ENCODE results near the gene CFAP70.
"Not testable (repeated sequence)": the region's sequence is repeated elsewhere in the genome, so short reads cannot be mapped to it uniquely, and the experiment has no call there.

The CFAP70 gene

GRCh38 chr10:73357166-73357565 lies 1.5 kb downstream of the CFAP70 start:
- TF ChIP-seq CTCF (IDR thresholded peaks at IDR 0.05; ENCODE audit: control insufficient read depth, insufficient read depth, low read depth, low read length, missing control alignments): no peak

GRCh38 chr10:73344269-73344668 lies 14.4 kb downstream of the CFAP70 start:
- H3K4me3 ChIP-seq (ENCODE audit: control insufficient read depth, low read depth, low read length): no peak overlapping the region
- DNase-seq (ENCODE audit: low read depth): no peak
- no peak for TF ChIP-seq CTCF (IDR thresholded peaks at IDR 0.05; ENCODE audit: control insufficient read depth, insufficient read depth, low read depth, low read length, missing control alignments)

More at GRCh38 chr10:73357166-73357565, 1.5 kb downstream of the CFAP70 start:
- no peak for DNase-seq (ENCODE audit: low read depth)
- no peak overlapping the region for H3K4me3 ChIP-seq (ENCODE audit: control insufficient read depth, low read depth, low read length)

- no peak overlapping the region for H3K4me3 ChIP-seq (ENCODE audit: control insufficient read depth, low read depth, low read length)
- no peak for TF ChIP-seq CTCF (IDR thresholded peaks at IDR 0.05; ENCODE audit: control insufficient read depth, insufficient read depth, low read depth, low read length, missing control alignments)
- DNase-seq (ENCODE audit: low read depth): no peak
Observed at GRCh38 chr10:73340121-73340520, 18.5 kb downstream of the CFAP70 start.

- no peak for TF ChIP-seq CTCF (IDR thresholded peaks at IDR 0.05; ENCODE audit: control insufficient read depth, insufficient read depth, low read depth, low read length, missing control alignments)
- no peak overlapping the region for H3K4me3 ChIP-seq (ENCODE audit: control insufficient read depth, low read depth, low read length)
- DNase-seq (ENCODE audit: low read depth): no peak
Observed at GRCh38 chr10:73339436-73339835, 19.2 kb downstream of the CFAP70 start.

- no peak for DNase-seq (ENCODE audit: low read depth)
- H3K4me3 ChIP-seq (ENCODE audit: control insufficient read depth, low read depth, low read length): no peak overlapping the region
- TF ChIP-seq CTCF (IDR thresholded peaks at IDR 0.05; ENCODE audit: control insufficient read depth, insufficient read depth, low read depth, low read length, missing control alignments): no peak
Observed at GRCh38 chr10:73338801-73339368, 19.8 kb downstream of the CFAP70 start.

GRCh38 chr10:73333202-73333601 lies 25.5 kb downstream of the CFAP70 start:
- no peak overlapping the region for H3K4me3 ChIP-seq (ENCODE audit: control insufficient read depth, low read depth, low read length)
- no peak for DNase-seq (ENCODE audit: low read depth)
- TF ChIP-seq CTCF (IDR thresholded peaks at IDR 0.05; ENCODE audit: control insufficient read depth, insufficient read depth, low read depth, low read length, missing control alignments): no peak

GRCh38 chr10:73332379-73332778 lies 26.3 kb downstream of the CFAP70 start:
- no peak for DNase-seq (ENCODE audit: low read depth)
- no peak overlapping the region for H3K4me3 ChIP-seq (ENCODE audit: control insufficient read depth, low read depth, low read length)
- TF ChIP-seq CTCF (IDR thresholded peaks at IDR 0.05; ENCODE audit: control insufficient read depth, insufficient read depth, low read depth, low read length, missing control alignments): no peak

GRCh38 chr10:73328523-73328922 lies 30.1 kb downstream of the CFAP70 start:
- not testable (repeated sequence) for DNase-seq (ENCODE audit: low read depth); H3K4me3 ChIP-seq (ENCODE audit: control insufficient read depth, low read depth, low read length)

GRCh38 chr10:73325290-73325689 lies 33.4 kb downstream of the CFAP70 start:
- DNase-seq (ENCODE audit: low read depth): not testable (repeated sequence)

GRCh38 chr10:73323582-73323981 lies 35.1 kb downstream of the CFAP70 start:
- not testable (repeated sequence) for H3K4me3 ChIP-seq (ENCODE audit: control insufficient read depth, low read depth, low read length); DNase-seq (ENCODE audit: low read depth)

More at GRCh38 chr10:73325290-73325689, 33.4 kb downstream of the CFAP70 start:
- not testable (repeated sequence) for H3K4me3 ChIP-seq (ENCODE audit: control insufficient read depth, low read depth, low read length)
